ENCODE results near the gene MT1A. TPM values are rescaled to one million over a fixed set of nuclear protein-coding genes. Genes with fewer than 3 reads are reported as not detected.

The MT1A gene
- polyA plus RNA-seq, 1 of the 3 experiments (the other 2 are of a cell fraction), result 5.4 TPM

DNA sequence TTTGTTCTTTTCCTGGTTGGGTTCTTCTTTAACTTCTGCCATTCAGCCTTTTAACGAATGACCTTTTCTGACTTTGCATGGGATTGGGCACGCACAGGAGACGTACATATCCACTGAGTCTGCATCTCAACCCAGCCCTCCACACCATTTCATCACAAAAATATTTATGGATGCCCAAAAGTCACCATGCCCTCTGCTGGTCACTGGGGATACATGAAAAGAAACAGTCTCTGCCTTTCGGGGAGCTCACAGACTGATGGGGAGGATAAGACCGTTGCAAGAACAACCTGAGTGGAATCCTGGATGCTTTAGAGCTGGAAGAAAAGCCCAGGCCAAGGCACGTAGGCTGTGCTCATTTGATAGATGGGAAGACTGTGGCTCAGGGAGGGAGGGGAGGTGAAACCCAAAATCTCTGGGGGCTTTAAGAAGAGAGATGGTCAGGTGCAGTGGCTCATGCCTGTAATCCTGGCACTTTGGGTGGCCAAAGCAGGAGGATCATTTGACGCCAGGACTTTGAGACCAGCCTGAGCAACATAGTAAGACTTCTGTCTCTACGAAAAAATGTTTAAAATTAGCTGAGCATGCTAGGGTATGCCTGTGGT lies 38.0 kb upstream of the MT1A start:
- no peaks in the 10 kb centered on the region for H3K27me3 ChIP-seq (ENCODE audit: insufficient read depth)
- DNase-seq, result peak; percentile 72
- no peaks in the 10 kb centered on the region for H3K79me2 ChIP-seq (ENCODE audit: insufficient read depth)
- H3K4me2 ChIP-seq, result 0 out of 2 replicates have a peak overlapping the region, but pooled peaks have one; percentile 32
- POLR2A ChIA-PET, result no interaction called here
- H3F3A ChIP-seq (replicated peaks; ENCODE audit: insufficient read depth), result peaks cover 5% of the 10 kb centered on the region
- H3K4me1 ChIP-seq (ENCODE audit: control insufficient read depth in 1 of 2, insufficient read depth in 2 of 2, low read depth in 1 of 2, low read length in 1 of 2), result no peaks in the 10 kb centered on the region; a peak in 1 of 4 replicates
- no peaks in the 10 kb centered on the region for H3K9me2 ChIP-seq
- WGBS (ENCODE audit: low lambda C conversion rate), result 25% methylated on average over 8 of the region's 8 CpGs
- no peaks in the 10 kb centered on the region for H3K9me3 ChIP-seq
- H3K36me3 ChIP-seq (replicated peaks in 1 of 2; ENCODE audit: control insufficient read depth in 1 of 2, insufficient read depth in 2 of 2, low read length in 1 of 2), result no peaks in the 10 kb centered on the region
- peak overlapping the region in 1 of 2 experiments; percentile 6; a peak in 1 of 4 replicates for H3K4me3 ChIP-seq (ENCODE audit: low read depth in 2 of 2, low read length in 1 of 2)
- H3K27ac ChIP-seq (ENCODE audit: low read depth in 2 of 2, low read length in 1 of 2), result no peak overlapping the region
- 0 out of 2 replicates have a peak overlapping the region, but pooled peaks have one; percentile 47 for H2AFZ ChIP-seq (ENCODE audit: low read depth)
- no peaks in the 10 kb centered on the region for H4K20me1 ChIP-seq (ENCODE audit: insufficient read depth)
- CTCF ChIA-PET, result interaction anchor here (0.6 to 8.2 kb wide), 48 partner anchors 9 to 1136 kb away, joined by 3 to 138 read pairs (median 4); partner anchors contain the start of genes MT1G, MT1M and MT3
- no peak for TF ChIP-seq TEAD4 (IDR thresholded peaks at IDR 0.05; ENCODE audit: borderline replicate concordance, insufficient read depth)
- TF ChIP-seq, protein P1, sequence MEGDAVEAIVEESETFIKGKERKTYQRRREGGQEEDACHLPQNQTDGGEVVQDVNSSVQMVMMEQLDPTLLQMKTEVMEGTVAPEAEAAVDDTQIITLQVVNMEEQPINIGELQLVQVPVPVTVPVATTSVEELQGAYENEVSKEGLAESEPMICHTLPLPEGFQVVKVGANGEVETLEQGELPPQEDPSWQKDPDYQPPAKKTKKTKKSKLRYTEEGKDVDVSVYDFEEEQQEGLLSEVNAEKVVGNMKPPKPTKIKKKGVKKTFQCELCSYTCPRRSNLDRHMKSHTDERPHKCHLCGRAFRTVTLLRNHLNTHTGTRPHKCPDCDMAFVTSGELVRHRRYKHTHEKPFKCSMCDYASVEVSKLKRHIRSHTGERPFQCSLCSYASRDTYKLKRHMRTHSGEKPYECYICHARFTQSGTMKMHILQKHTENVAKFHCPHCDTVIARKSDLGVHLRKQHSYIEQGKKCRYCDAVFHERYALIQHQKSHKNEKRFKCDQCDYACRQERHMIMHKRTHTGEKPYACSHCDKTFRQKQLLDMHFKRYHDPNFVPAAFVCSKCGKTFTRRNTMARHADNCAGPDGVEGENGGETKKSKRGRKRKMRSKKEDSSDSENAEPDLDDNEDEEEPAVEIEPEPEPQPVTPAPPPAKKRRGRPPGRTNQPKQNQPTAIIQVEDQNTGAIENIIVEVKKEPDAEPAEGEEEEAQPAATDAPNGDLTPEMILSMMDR (IDR thresholded peaks at IDR 0.05), result peak; percentile 83
- TF ChIP-seq TAF1 (IDR thresholded peaks at IDR 0.05; ENCODE audit: borderline replicate concordance, low read depth, low read length), result 0 out of 2 replicates have a peak, but pooled peaks have one; percentile 18
- peak; percentile 16; the same call in 1 of the 2 replicates for TF ChIP-seq FOSL2 (IDR thresholded peaks at IDR 0.05; ENCODE audit: borderline replicate concordance, low read depth)
- TF ChIP-seq SMC3 (IDR thresholded peaks at IDR 0.05; ENCODE audit: low read depth, low read length), result peak; percentile 77
- no peak for TF ChIP-seq FOXJ3 (CRISPR knock-in tag; IDR thresholded peaks at IDR 0.05)
- TF ChIP-seq YY1 (IDR thresholded peaks at IDR 0.05; ENCODE audit: low read depth), result peak; percentile 49; the same call in 1 of the 2 replicates
- peak; percentile 69 for TF ChIP-seq RAD21 (IDR thresholded peaks at IDR 0.05; ENCODE audit: low read length)
- no peak overlapping the region for H3K9ac ChIP-seq

DNA sequence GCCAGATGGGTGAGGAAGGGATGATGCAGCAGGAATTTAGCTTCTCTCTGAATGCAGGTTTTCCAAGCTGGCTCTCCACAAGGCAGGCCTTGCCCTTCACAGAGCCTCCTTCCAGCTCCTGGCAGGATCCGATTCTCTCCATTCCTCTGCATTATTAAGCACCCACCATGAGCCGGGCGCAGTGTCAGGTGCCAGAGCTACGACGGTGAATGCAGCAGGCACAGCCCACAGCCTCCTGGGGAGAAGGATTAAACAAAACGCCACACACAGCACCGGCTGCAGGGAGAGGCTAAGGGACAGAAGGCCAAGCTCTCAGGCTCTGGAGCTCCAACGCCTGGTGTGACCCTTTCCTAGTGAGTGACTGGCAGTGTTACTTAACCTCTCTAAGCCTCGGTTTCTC lies 37.1 kb upstream of the MT1A start:
- Histone ChIP-seq H3K9me2 (no peaks in the 10 kb centered on the region), H3F3A (replicated peaks; ENCODE audit: insufficient read depth) (peaks cover 13% of the 10 kb centered on the region), H3K36me3 (replicated peaks in 1 of 2; ENCODE audit: control insufficient read depth in 1 of 2, insufficient read depth in 2 of 2, low read length in 1 of 2) (no peaks in the 10 kb centered on the region), H3K4me3 (ENCODE audit: low read depth in 2 of 2, low read length in 1 of 2) (no peak overlapping the region), H3K9me3 (no peaks in the 10 kb centered on the region), H3K27ac (ENCODE audit: low read depth in 2 of 2, low read length in 1 of 2) (no peak overlapping the region), H3K79me2 (ENCODE audit: insufficient read depth) (no peaks in the 10 kb centered on the region), H3K4me2 (no peak overlapping the region), H2AFZ (ENCODE audit: low read depth) (no peak overlapping the region), H3K27me3 (ENCODE audit: insufficient read depth) (no peaks in the 10 kb centered on the region), H4K20me1 (ENCODE audit: insufficient read depth) (no peaks in the 10 kb centered on the region), H3K4me1 (ENCODE audit: control insufficient read depth in 1 of 2, insufficient read depth in 2 of 2, low read depth in 1 of 2, low read length in 1 of 2) (peaks cover 1 to 3% of the 10 kb centered on the region in 2 experiments; a peak in 1 of 4 replicates), H3K9ac (no peak overlapping the region)
- TF ChIP-seq, protein P2, sequence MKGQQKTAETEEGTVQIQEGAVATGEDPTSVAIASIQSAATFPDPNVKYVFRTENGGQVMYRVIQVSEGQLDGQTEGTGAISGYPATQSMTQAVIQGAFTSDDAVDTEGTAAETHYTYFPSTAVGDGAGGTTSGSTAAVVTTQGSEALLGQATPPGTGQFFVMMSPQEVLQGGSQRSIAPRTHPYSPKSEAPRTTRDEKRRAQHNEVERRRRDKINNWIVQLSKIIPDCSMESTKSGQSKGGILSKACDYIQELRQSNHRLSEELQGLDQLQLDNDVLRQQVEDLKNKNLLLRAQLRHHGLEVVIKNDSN (IDR thresholded peaks at IDR 0.05; ENCODE audit: borderline replicate concordance, low read depth), result no peak
- TF ChIP-seq, protein P3, sequence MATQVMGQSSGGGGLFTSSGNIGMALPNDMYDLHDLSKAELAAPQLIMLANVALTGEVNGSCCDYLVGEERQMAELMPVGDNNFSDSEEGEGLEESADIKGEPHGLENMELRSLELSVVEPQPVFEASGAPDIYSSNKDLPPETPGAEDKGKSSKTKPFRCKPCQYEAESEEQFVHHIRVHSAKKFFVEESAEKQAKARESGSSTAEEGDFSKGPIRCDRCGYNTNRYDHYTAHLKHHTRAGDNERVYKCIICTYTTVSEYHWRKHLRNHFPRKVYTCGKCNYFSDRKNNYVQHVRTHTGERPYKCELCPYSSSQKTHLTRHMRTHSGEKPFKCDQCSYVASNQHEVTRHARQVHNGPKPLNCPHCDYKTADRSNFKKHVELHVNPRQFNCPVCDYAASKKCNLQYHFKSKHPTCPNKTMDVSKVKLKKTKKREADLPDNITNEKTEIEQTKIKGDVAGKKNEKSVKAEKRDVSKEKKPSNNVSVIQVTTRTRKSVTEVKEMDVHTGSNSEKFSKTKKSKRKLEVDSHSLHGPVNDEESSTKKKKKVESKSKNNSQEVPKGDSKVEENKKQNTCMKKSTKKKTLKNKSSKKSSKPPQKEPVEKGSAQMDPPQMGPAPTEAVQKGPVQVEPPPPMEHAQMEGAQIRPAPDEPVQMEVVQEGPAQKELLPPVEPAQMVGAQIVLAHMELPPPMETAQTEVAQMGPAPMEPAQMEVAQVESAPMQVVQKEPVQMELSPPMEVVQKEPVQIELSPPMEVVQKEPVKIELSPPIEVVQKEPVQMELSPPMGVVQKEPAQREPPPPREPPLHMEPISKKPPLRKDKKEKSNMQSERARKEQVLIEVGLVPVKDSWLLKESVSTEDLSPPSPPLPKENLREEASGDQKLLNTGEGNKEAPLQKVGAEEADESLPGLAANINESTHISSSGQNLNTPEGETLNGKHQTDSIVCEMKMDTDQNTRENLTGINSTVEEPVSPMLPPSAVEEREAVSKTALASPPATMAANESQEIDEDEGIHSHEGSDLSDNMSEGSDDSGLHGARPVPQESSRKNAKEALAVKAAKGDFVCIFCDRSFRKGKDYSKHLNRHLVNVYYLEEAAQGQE (IDR thresholded peaks at IDR 0.05; ENCODE audit: low read depth, low read length), result no peak
- TF ChIP-seq RXRA (IDR thresholded peaks at IDR 0.05; ENCODE audit: borderline replicate concordance, low read depth) (no peak), MXI1 (IDR thresholded peaks at IDR 0.05; ENCODE audit: low read depth, low read length) (no peak), CHD2 (IDR thresholded peaks at IDR 0.05; ENCODE audit: low read length, partially characterized antibody) (no peak), JUND (IDR thresholded peaks at IDR 0.05) (no peak), MEF2A (IDR thresholded peaks at IDR 0.05; ENCODE audit: borderline replicate concordance, low read depth) (no peak), NRF1 (IDR thresholded peaks at IDR 0.05; ENCODE audit: low read depth, low read length) (no peak), YY1 (IDR thresholded peaks at IDR 0.05; ENCODE audit: low read depth) (no peak), NFIC (IDR thresholded peaks at IDR 0.05; ENCODE audit: borderline replicate concordance) (no peak), TEAD4 (IDR thresholded peaks at IDR 0.05; ENCODE audit: borderline replicate concordance, insufficient read depth) (no peak)
- TF ChIP-seq, protein P4, sequence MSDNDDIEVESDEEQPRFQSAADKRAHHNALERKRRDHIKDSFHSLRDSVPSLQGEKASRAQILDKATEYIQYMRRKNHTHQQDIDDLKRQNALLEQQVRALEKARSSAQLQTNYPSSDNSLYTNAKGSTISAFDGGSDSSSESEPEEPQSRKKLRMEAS (IDR thresholded peaks at IDR 0.05; ENCODE audit: low read depth), result no peak
- no peak for DNase-seq
- POLR2A ChIA-PET, result no interaction called here
- CTCF ChIA-PET, result interaction anchor here (0.9 to 8.2 kb wide), 28 partner anchors 8 to 1137 kb away, joined by 3 to 138 read pairs (median 5); partner anchors contain the start of genes MT1G and MT3
- 88% methylated on average over 9 of the region's 9 CpGs for WGBS (ENCODE audit: low lambda C conversion rate)

Data from SK-N-SH (cell line).